ENCODE data around the gene INSR. TPM values are rescaled to one million over a fixed set of nuclear protein-coding genes. Genes with fewer than 3 reads are reported as not detected.

Gene INSR
- total and polyA plus RNA-seq, 10 of the 15 experiments (the other 5 are each of a cell fraction or from before 2014, with no cell fraction given) = 4.2 to 34.9 (median 13.6) TPM

- no peaks in the 10 kb centered on the region; a peak in 1 of 4 replicates for H3K36me3 ChIP-seq (ENCODE audit: control insufficient read depth in 2 of 2, insufficient read depth in 2 of 2, low read length in 1 of 2)
- no TSS peak for BruUV-seq (replicated peaks)
These were observed 56.2 kb downstream of the INSR start for GRCh38 chr19:7238051-7238450.

More at GRCh38 chr19:7238051-7238450, 56.2 kb downstream of the INSR start:
- Histone ChIP-seq H3K79me2 (ENCODE audit: control insufficient read depth, insufficient read depth, low read length) (peaks cover 57% of the 10 kb centered on the region), H3K9me3 (replicated peaks; ENCODE audit: control insufficient read depth, insufficient read depth, low read length) (peaks cover 9% of the 10 kb centered on the region; the same call in 2 of the 3 replicates), H3K4me3 (no peak overlapping the region), H3K27me3 (replicated peaks in 1 of 2; ENCODE audit: control insufficient read depth in 2 of 2, insufficient read depth in 2 of 2, low read length in 1 of 2) (no peaks in the 10 kb centered on the region), H3K4me1 (ENCODE audit: control insufficient read depth, insufficient read depth, low read length) (peaks cover 11% of the 10 kb centered on the region; the same call in 1 of the 2 replicates), H3K27ac (ENCODE audit: control insufficient read depth, insufficient read depth) (no peak overlapping the region), H3K9ac (ENCODE audit: control insufficient read depth, insufficient read depth, low read length) (no peak overlapping the region), H3K4me2 (ENCODE audit: control insufficient read depth, insufficient read depth) (no peak overlapping the region), H2AFZ (ENCODE audit: control insufficient read depth, low read depth, low read length) (no peak overlapping the region), H4K20me1 (ENCODE audit: control insufficient read depth, insufficient read depth) (no peaks in the 10 kb centered on the region)
- ChIA-PET CTCF (no interaction called here), POLR2A (interaction anchor here (0.6 kb wide), 1 partner anchor 50 kb away, joined by 3 read pairs; no protein-coding TSS in a partner anchor), SMC1A (ENCODE audit: uncharacterized antibody, unreplicated experiment) (interaction anchor here (0.9 to 1.6 kb wide), 2 partner anchors 12 to 53 kb away, joined by 3 to 4 read pairs; no protein-coding TSS in a partner anchor), RAD21 (ENCODE audit: unreplicated experiment) (no interaction called here)
- no peak for DNase-seq (ENCODE audit: low read depth, low spot score)
- TF ChIP-seq TCF3 (IDR thresholded peaks at IDR 0.05; ENCODE audit: borderline replicate concordance, insufficient read depth, low read depth, low read length) (no peak), PAX8 (IDR thresholded peaks at IDR 0.05) (no peak), ZNF622 (IDR thresholded peaks at IDR 0.05) (no peak), MTA2 (IDR thresholded peaks at IDR 0.05; ENCODE audit: low read depth) (no peak), YY1 (IDR thresholded peaks at IDR 0.05; ENCODE audit: low read depth, low read length) (no peak), ZZZ3 (IDR thresholded peaks at IDR 0.05; ENCODE audit: control insufficient read depth, insufficient read length, low read depth) (no peak), BACH1 (IDR thresholded peaks at IDR 0.05; ENCODE audit: borderline replicate concordance) (no peak), CHD2 (IDR thresholded peaks at IDR 0.05; ENCODE audit: borderline replicate concordance, low read depth, low read length) (no peak), TCF12 (IDR thresholded peaks at IDR 0.05; ENCODE audit: low read depth, low read length) (no peak), RAD51 (IDR thresholded peaks at IDR 0.05) (no peak), PAX5 (IDR thresholded peaks at IDR 0.05; ENCODE audit: borderline replicate concordance, low read depth, low read length) (no peak), GABPA (IDR thresholded peaks at IDR 0.05; ENCODE audit: low read depth) (no peak), LARP7 (IDR thresholded peaks at IDR 0.05) (no peak), RELB (IDR thresholded peaks at IDR 0.05; ENCODE audit: low read depth) (no peak), ZSCAN29 (IDR thresholded peaks at IDR 0.05) (no peak), NR2C1 (IDR thresholded peaks at IDR 0.05) (no peak), CBX5 (IDR thresholded peaks at IDR 0.05; ENCODE audit: low read depth) (no peak), MXI1 (IDR thresholded peaks at IDR 0.05; ENCODE audit: low read depth, low read length) (no peak), CBX3 (IDR thresholded peaks at IDR 0.05; ENCODE audit: borderline replicate concordance, low read depth) (no peak)
- in situ Hi-C loops (cut with MboI) = no loop called here
- 88% methylated on average over 4 of the region's 4 CpGs for WGBS (ENCODE audit: insufficient coverage, insufficient replicate concordance, low lambda C conversion rate, missing lambda C conversion rate)
- no peak for FAIRE-seq
- no peak for ATAC-seq
- intact Hi-C loops (cut with micrococcal nuclease; ENCODE audit: unreplicated experiment) = no loop called here

All from GM12878 (cell line).